ENCODE results near the gene GGTLC3.
"Not testable (repeated sequence)": the region's sequence is repeated elsewhere in the genome, so short reads cannot be mapped to it uniquely, and the experiment has no call there.

GGTLC3 gene

GRCh38 chr22:18512378-18512777, 5.6 kb downstream of the GGTLC3 start:
- not testable (repeated sequence) for H3K9ac ChIP-seq (ENCODE audit: low read depth in 1 of 2, low read length in 2 of 2); H3K27ac ChIP-seq (ENCODE audit: low read depth in 2 of 2, low read length in 2 of 2); H3K27me3 ChIP-seq (ENCODE audit: control insufficient read depth in 2 of 2, insufficient read depth in 2 of 2, low read length in 2 of 2); H3K36me3 ChIP-seq (ENCODE audit: control insufficient read depth in 2 of 2, insufficient read depth in 2 of 2, low read length in 2 of 2); H3K9me3 ChIP-seq (ENCODE audit: control insufficient read depth in 2 of 2, low read length in 2 of 2); H3K4me1 ChIP-seq (ENCODE audit: control insufficient read depth in 2 of 2, insufficient read depth in 2 of 2, low read length in 2 of 2); H3K4me3 ChIP-seq (ENCODE audit: low read length in 2 of 2)

- H3K27ac ChIP-seq (ENCODE audit: low read depth in 2 of 2, low read length in 2 of 2); H3K4me3 ChIP-seq (ENCODE audit: low read length in 2 of 2); H3K9me3 ChIP-seq (ENCODE audit: control insufficient read depth in 2 of 2, low read length in 2 of 2); H3K4me1 ChIP-seq (ENCODE audit: control insufficient read depth in 2 of 2, insufficient read depth in 2 of 2, low read length in 2 of 2); H3K9ac ChIP-seq (ENCODE audit: low read depth in 1 of 2, low read length in 2 of 2); H3K27me3 ChIP-seq (ENCODE audit: control insufficient read depth in 2 of 2, insufficient read depth in 2 of 2, low read length in 2 of 2); H3K36me3 ChIP-seq (ENCODE audit: control insufficient read depth in 2 of 2, insufficient read depth in 2 of 2, low read length in 2 of 2): not testable (repeated sequence)
Measured at GRCh38 chr22:18511327-18511726, 6.6 kb downstream of the GGTLC3 start.

DNA sequence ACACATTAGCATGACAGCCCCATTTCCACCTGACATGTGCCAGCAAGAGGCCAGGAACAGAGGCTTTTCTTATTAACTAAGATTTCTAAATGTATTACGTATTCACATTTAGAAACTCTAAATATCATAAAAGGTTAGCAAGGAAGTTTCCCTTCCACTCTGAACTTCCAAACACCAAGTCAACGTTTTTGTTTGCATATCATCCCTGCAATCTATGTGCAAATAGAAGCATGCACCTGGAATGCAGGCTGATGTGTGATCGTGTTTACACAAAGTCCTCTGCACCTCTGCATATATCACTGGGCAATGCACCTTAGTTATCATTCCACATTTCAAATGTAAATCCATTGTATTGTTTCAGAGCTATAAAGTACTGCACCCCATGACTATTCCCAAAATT, 21.7 kb downstream of the GGTLC3 start:
- H3K4me3 ChIP-seq (ENCODE audit: low read length in 2 of 2) = not testable (repeated sequence)

More for the DNA sequence above, 21.7 kb downstream of the GGTLC3 start:
- not testable (repeated sequence) for H3K27me3 ChIP-seq (ENCODE audit: control insufficient read depth in 2 of 2, insufficient read depth in 2 of 2, low read length in 2 of 2); H3K36me3 ChIP-seq (ENCODE audit: control insufficient read depth in 2 of 2, insufficient read depth in 2 of 2, low read length in 2 of 2); H3K9me3 ChIP-seq (ENCODE audit: control insufficient read depth in 2 of 2, low read length in 2 of 2); H3K4me1 ChIP-seq (ENCODE audit: control insufficient read depth in 2 of 2, insufficient read depth in 2 of 2, low read length in 2 of 2); H3K9ac ChIP-seq (ENCODE audit: low read depth in 1 of 2, low read length in 2 of 2); H3K27ac ChIP-seq (ENCODE audit: low read depth in 2 of 2, low read length in 2 of 2)
